Germinal center (tissue), 1 donor: ENCODE measurements around the gene RBM44.
A peak's percentile ranks its signal among the peaks of the same experiment; 100 is the strongest.
"Not testable (repeated sequence)": the region's sequence is repeated elsewhere in the genome, so short reads cannot be mapped to it uniquely, and the experiment has no call there.

Source experiments
- DNase-seq: peaks from one replicate; pipeline ENCODE4 v3.0.0; 2012; ENCODE audit warnings: mixed read lengths, low spot score

Gene RBM44

GRCh38 chr2:237798236-237799059 is at the start of gene RBM44:
Gene RBM44 (plus strand): TSS chr2:237798779. CDS start chr2:237813610, 14,831 bp downstream.
- no peak for DNase-seq

- DNase-seq, result no peak
These were observed 49.6 kb upstream of the RBM44 start for GRCh38 chr2:237749002-237749401.

DNA sequence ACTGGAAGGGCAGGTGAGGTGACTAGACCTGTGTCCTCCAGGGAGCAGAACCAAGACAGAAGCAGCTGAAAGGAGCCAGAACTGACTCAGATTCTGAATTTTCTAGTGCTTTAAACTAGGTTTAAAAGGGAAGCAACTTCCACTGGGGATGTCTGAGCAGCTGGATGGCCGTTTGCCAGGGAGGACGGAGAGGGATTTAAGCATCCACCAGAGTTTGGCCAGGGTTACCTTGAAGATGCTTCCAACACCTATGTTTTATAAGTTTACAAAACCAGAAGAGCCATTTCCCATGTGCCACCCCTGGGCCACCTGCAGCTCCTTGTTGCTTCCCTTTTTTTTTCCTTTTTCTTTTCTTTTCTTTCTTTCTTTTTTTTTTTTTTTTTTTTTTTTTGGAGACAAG is 48.6 kb upstream of the RBM44 start:
- DNase-seq, result no peak

DNA sequence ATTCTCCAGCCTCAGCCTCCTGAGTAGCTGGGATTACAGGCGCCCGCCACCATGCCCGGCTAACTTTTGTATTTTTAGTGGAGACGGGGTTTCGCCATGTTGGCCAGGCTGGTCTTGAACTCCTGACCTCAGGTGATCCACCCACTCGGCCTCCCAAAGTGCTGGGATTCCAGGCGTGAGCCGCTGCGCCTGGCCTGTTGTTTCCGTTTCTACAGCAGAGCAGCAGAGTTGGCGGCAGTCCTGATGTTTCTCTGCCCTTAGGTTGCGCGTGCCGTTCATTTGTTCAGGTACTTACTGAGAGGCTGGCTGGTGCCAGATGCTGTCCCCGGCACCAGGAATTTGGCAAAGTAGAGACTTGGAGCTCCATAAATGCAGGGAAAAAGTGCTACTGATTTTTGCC is 48.1 kb upstream of the RBM44 start:
- DNase-seq, result not testable (repeated sequence)

DNA sequence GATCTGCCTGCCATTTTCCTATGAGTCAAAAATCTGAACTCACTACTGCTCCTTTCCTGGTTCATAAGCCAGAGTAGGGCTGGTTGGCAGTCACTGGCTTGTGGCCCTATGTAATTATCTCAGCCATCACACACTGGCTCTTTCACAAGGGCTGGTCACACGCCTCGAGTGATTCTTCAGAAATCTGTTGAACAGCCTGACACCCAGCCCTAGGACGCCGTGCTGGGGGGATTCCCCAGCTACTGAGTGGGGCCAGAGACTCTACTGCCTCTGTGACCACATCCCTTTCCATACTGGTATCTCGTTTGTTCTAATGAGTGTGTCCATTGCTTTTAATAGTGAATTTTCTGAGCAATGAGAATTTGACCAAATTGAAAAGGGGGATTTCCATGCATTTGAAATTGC is 45.8 kb upstream of the RBM44 start:
- DNase-seq, result no peak

- DNase-seq, result no peak
These were observed 44.4 kb upstream of the RBM44 start for GRCh38 chr2:237754182-237754581.

DNA sequence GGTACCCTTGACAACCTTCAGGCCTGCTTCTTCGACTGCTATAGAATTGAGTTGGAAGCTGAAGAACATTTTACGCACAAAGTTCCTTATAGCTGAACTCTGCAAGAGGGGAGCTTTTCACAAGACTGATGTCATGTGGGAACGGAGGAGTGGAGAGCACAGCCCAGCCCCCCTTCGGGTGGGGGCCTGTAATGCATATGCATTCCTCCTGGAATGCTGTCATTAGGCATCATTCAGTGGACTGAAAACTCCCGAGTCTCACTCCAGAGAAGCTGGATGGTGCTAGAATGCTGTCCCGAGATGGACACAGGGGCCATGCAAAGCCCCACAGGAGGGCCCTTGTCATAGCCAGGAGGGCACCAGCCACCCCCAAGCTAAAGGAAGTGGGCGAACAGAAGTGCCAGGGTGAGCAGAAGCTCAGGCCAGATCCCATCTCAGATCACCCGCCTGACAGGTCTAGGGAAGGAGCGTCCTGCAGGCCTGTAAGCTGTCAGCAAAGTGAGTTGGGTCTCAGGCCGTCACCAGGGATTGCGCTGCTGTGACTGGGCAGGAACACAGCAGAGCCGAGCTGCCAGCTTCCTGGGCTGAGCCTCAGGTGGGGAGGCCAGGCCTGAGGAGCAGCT is 43.8 kb upstream of the RBM44 start:
- DNase-seq, result no peak

DNA sequence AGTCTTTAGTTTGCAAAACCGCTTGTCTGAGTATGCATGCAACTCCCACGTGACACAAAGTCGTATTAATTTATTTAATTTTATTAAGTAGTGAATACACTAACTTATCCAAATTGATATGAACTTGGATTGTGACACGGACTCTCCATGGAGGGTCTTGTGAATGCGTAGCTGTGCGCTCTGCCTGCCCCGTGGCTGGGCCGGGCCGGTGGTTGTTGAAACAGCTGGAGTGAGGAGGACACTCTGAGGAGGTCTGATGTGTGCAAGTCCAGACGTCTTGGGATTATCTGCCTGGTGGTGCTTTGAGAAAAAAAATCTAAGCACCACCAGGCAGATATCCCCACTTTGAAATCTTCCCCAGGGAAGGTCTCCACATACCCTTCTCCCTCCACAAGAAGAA is 41.0 kb upstream of the RBM44 start:
- DNase-seq, result no peak

DNA sequence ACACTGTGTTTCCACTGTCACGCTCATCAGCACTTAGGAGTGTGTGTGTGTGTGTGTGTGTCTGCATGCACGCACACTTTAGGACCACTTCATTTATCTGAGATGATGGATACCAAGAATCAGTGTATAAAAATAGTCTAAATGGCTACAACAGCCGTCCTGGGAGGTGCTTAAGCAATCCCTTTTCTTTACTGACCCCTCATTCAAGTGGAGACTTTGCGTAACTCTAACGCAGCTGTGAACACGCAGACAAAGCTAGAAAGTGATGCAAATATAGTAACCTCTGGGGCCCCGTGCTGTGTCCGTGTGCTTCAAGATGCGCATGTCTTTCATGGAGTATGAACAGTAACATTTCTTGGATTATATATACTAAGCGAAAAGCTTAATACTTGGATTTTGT is 40.4 kb upstream of the RBM44 start:
- no peak for DNase-seq

GRCh38 chr2:237759176-237759575 is 39.4 kb upstream of the RBM44 start:
- DNase-seq, result no peak

DNA sequence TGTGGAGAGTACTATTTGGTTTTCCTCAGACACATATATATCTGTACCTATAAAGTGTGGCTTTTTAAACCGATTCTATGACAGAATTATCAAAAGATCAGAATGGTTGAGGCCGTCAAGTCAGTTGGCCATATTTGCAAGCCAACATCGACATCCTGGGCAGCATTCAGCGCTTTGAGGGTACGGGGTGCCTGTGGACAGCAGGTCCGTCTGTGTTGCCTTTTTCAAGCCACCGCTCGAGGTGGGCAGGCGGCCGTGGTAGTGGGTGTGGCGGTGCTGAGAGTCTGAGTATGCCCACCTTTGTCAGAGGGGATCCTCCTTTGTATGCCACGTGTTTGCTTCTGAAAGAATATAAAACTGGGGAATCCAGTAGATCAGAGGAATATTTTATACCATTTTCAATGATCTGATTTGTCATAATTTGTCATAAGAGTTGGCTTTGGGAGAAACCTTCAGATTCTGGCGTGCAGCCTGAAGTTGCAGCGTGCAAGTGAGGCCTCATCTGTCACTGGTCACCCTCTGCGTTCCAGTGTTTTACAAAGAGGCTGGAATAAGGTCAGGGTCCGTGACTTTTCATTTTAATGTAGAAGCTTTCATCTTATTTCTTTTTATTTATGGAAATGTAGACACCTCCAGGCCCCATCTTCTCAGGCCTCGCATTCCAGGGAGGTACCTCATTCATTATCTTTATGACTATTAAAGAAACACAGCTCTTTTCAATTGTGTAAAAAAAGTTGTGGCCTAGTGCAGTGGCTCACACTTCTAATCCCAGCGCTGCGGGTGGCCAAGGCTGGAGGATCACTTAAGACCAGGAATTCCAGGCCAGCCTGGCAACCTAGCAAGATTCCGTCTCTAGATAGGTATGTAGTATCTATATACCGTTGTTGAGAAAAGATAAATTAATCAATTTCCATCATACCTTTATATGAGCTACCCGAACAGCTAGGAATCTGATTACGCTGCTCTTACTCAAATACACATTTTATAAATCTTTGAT is 37.8 kb upstream of the RBM44 start:
- no peak for DNase-seq

DNA sequence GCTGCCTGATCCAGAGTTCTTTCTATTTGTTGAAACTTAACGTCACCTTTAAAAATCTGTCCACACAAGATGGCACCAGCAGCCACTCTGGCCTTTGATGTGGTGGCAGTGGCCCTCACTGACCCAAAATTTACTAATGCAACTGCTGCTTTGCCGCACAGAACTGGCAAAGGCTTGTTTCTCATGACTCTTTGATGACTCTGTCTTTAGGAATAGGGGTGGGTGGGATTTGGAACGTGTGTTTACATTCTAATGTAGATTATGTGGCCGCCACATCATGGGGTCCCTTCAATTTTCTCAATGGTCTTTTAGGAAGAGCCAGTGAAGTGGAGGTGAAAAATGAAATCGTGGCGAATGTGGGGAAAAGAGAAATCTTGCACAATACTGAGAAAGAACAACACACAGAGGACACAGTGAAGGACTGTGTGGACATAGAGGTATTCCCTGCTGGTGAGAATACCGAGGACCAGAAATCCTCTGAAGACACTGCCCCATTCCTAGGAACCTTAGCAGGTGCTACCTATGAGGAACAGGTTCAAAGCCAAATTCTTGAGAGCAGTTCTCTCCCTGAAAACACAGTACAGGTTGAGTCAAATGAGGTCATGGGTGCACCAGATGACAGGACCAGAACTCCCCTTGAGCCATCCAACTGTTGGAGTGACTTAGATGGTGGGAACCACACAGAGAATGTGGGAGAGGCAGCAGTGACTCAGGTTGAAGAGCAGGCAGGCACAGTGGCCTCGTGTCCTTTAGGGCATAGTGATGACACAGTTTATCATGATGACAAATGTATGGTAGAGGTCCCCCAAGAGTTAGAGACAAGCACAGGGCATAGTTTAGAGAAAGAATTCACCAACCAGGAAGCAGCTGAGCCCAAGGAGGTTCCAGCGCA is 36.0 kb upstream of the RBM44 start:
- not testable (repeated sequence) for DNase-seq

GRCh38 chr2:237763812-237764211 is 34.8 kb upstream of the RBM44 start:
- DNase-seq, result no peak

DNA sequence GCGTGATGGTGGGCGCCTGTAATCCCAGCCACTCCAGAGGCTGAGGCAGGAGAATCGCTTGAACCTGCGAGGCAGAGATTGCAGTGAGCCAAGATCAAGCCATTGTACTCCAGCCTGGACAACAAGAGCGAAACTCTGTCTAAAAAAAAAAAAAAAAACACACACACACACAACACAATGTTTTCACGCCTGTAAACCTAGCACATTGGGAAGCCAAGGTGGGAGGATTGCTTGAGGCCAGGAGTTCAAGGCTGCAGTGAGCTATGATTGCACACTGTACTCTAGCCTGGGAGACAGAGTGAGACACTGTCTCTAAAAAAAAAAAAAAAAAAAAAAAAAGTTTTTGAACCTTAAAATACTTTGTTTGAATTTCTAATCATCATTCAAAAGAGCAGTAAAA is 33.5 kb upstream of the RBM44 start:
- DNase-seq, result not testable (repeated sequence)

GRCh38 chr2:237765875-237766274 is 32.7 kb upstream of the RBM44 start:
- no peak for DNase-seq

GRCh38 chr2:237766340-237766739 is 32.2 kb upstream of the RBM44 start:
- DNase-seq, result no peak

DNA sequence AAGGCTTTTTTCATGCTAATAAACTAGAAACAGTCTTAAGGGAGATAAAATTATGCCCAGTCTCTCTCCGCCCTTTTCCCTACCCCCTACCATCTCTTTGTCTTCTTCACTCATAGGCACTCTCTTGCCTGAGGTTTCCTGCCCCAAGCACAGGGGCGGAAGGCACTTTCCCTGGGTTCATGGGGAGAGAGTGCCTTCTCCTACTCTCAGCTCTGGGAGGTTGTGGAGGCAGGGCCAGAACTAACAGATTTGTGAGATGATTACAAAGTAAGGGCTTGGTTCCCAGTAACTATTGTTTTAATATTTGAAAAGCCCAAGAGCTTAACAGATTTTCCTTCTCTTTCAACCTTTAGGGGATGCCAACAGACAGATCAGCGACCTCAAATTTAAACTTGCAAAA is 26.1 kb upstream of the RBM44 start:
- no peak for DNase-seq

DNA sequence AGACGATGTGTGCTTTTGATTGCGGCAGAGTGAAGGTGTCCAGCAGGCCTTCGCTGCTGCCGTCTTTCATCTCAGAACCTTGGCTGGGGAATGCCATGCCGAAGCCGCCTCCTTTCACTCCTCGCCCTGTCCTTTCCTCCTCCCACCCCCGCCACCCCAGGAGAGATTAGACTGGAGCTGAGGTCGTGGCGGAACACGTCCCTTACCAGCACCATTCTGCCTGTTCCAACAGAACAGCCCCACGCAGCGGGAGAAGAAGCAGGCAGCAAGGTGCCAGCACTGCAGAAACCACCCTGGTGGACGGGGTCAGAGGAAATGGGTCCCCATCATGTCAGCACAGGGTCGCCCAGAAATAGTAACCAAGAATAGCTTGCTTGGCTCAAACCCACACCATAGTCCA is 24.8 kb upstream of the RBM44 start:
- no peak for DNase-seq

DNA sequence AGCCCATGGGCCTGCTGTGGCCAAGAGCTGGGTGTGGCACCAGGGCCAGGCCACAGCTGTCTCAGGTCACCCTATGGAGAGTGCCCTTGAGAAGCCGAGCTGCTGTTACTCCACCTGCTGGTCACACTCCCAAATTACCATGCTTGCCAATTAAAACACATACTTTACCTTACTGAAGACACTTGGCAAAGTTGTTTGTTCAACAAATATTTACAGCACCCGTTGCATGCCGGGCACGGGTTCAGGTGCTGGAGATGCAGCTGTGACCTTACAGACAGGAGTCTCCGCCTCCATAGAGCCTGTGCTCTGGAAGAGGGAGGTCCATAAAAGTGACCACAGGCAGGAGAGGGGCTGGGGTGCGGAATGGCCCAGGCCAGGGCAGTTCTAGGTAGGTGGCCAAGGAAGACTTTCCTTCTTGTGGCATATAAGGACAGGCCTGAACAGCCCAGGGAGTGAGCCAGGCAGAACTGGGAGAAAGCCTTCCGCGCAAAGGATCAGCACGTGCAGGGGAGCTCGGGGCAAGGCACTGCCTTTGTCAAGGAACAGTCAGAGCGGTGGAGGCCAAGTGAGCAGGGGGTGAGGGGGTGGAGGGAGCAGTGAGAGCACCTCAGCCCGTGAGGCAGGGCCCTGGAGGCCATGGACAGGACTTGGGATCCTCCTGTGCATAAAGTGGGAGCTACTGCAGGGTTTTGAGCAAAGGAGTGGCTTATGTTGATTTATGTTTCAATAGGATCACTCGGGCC is 23.6 kb upstream of the RBM44 start:
- peak; percentile 63 for DNase-seq

DNA sequence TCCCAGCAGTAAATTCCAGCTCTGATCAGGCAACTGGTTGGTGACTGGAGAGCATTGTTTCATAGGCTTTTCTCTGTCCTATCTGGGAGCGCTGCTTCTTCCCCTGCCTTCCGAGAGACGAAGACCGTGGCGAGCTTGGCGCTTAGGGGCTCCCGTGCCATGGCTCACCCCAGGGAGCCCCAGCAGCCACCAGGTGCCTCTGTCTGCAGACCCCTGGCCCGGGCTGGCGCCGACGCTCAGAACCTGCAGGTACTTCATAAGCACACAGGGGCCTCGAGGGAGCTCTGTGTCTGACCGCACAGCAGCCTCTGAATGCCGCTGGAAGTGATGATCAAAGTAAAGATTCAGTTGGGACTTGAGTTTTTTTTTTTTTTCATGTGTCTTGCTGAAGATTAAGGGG is 19.1 kb upstream of the RBM44 start:
- no peak for DNase-seq

- no peak for DNase-seq
These were observed 16.4 kb upstream of the RBM44 start for GRCh38 chr2:237782181-237782580.
